GM19193 (cell line): ENCODE data around the gene SAMD14.

Source experiments
- POLR2A ChIP-seq: IDR thresholded peaks from 4 replicates; pipeline ENCODE4 v1.6.1; 2011; ENCODE audit not compliant: insufficient read depth, insufficient read length; ENCODE audit errors: extremely low read depth

The SAMD14 gene

DNA sequence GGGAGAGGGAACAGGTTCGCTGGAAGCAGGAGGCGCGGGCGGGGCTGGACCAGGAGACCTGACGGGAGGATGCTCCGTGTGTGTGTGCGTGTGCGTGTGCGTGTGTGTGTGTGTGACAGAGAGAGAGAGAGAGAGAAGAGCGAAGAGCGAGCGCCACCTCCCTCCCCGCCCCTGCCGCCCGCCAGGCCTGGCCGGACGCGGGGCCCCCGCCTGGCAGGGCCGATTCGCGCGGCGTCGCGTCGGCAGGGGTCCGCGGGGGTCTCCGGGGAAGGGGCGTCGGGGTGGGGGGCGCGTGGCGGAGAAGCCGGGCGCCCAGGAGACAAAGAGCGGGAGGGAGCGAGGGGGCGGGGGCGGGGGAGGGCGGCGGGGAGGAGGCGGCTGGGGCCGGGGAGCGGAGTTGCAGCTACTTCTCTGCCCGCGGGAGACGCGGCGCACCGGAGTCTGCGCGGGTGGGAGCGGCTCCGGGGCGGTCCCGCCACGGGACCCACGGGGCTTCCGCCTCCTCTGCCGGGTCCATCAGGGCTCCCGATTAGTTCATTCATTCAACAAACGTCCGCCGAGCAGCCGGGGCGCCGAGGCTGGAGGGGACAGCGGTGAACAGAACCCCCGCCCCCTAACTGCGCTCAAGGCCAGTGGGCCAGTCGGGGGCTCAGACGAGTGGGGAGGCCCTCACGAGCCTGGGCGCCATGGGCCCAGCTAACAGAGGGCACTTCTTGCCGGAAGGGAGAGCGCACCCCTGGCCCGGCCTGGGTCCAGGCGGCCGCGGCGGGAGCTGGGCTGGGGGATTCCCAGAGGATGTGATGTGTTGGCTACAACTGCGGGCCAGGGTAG is at the start of gene SAMD14:
TSS of gene SAMD14 (minus strand) at position 433 of the 831 bp plus-strand sequence. CDS start 5,201 bp downstream, outside the sequence.
- TF ChIP-seq POLR2A = no peak

DNA sequence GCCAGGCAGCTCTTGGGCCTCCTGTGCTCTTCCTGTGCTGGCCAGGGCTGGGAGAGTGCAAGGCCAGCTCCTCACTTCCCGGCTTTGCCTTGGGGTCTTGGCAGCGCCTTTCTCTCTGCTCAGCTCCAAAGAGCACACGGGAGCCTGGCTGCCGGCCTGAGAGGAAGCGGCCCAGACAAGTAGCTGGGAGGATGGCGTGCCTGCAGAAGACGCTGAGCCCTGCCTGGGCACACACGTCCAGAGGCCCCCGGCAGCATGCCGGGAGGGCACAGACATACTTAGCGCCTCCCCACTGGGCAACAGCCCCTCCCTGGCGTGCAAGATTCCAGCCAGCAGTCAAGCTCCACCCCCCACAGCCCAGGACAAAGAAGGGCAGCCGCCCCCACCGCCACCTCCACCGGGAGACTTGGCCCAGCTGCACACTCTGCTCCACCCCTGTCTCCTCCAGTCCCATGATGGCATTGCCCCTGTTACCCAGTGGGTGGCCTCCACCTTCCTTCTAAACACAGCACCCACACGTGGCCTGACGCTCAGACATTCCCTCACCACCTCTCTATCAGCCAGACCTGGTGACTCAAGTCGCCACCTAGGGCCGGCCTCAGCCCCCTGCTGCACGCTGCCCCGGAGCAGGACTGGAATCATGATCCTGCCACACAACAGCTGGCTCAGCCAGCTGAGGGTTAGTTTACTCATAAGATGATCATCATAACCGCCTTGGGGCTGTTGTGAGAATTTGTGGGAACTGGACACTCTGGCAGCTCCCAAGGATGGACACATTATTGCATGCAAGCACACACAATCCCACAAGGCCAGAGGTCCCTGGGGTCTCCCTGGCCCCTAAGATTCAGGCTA is 48.2 kb upstream of the SAMD14 start:
- no peak for TF ChIP-seq POLR2A

DNA sequence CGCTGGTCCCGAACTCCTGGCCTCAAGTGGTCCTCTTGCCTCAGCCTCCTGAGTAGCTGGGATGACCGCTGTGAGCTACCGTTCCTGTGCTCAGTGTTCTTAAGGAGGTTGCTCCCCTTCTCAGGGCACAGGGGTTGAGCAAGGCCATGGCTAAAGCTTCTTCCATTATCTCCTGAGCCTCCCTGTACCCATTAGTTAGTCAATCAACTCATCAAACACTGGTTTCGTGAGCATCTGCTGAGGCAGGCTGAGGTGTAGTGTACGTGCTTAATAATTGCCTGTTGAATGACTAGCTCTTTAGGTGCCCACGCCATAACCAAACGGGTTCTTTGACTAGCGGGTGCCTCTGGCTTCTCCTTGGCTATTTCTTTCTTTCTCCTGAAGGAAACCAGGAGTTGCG is 47.5 kb upstream of the SAMD14 start:
- TF ChIP-seq POLR2A = no peak

DNA sequence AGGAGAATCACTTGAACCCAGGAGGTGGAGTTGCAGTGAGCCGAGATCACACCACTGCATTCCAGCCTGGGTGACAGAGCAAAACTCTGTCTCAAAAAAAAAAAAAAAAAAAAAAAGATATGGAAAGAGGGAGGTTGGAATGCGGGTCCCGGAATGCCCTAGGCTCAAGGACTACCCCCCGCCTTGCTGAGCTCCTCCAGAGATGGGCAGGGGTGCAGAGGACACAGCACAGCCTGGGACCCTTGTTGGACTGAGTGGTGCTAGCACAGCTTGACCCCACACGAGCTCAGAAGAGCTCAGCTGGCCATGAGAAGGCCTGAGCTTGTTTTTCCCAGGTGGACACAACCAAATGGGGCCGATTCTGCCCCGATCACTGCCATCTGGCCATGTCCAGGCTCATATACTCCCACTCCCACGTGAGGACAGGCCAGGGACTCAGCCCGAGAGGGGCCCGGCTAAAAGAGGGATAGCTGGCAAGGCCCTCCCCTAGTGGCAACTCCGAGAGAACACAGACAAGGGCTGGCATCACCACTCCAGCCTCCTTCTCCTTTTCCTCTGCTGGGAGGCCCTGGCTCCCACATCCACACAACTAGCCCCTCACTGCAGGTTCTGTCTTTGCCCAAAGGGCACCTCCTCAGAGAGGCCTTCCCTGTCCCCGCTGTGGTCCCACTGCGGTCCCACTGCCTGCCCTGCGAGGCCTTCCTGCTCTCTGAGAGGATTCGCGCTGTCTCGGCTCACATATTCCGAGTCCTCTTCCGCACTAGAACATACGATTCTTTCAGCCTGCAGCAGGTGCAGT is 46.8 kb upstream of the SAMD14 start:
- TF ChIP-seq POLR2A = no peak

DNA sequence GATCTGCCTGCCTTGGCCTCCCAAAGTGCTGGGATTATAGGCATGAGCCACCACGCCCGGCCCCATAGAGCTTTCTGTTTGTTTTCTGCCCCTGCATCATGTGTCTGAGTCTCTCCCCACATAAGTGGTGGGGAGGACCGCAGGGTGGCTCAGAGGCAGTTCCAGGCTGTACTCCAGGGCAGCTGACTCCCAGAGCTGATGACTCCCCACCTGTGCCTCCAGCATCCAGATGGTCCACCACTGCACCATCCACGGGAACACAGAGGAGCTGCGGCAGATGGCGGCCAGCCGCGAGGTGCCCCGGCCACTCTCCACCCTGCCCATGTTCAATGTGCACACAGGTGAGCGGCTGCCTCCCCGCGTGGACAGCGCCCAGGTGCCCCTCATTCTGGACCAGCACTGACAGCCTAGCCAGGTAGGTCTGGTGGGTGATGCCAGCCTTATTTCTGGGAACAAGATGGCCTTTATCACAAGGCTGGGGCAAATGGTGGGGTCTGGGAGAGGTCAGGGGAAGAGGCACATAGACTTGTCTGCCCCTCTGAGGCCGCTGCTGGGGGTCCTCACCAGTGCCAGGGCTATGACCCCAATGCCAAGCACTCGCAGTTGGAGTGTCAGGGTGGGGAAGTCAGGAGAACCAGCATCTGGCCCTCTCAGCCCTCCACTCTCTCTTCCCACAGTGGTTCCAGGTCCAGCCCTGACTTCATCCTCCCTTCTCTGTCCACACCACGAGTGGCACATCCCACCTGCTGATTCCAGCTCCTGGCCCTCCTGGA is 45.3 kb upstream of the SAMD14 start:
- no peak for TF ChIP-seq POLR2A

DNA sequence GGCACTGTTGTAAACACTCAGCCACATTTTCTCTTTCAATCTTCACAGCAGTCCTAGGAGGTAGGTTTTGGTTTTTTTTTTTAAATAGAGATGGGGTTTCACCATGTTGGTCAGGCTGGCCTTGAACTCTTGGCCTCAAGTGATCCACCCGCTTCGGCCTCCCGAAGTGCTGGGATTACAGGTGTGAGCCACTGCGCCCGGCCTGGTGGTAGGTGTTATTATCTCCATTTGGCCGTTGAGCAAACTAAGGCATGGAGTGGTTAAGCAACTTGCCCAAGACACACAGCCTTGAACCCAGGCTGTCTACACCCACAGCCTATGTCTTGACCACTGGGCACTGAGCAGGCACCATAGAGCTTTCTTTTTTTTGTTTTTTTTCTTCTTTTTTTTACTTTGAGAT is 44.5 kb upstream of the SAMD14 start:
- no peak for TF ChIP-seq POLR2A

DNA sequence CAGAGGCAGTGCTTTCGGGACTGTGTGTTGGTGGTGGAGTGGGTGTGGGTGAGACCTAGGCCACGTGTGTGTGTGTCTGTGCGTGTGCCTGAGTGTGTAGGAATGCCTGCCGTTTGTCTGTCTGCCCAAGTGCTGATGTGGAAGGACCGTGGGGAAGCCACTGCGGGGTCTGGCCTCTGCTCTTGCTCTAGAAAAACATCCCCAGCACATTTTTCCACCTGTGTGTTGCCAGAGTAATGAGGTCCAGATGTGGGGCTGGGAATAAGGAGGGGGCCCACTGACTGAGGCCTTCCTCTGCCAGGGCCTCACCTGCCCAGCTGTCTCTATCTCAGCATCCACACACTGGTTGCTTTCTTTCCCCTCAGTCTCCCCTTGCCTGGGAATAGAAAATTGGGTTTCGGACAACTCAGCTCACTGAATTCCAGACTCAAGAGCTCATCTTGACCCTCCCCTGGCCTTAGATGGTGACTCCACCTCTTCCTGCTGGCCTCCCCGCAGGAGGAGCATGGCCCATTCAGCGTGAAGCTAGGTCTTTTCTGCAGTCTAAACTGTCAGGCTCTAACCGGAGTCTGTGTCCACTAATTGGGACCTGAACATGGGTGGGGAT is 43.5 kb upstream of the SAMD14 start:
- TF ChIP-seq POLR2A = no peak

DNA sequence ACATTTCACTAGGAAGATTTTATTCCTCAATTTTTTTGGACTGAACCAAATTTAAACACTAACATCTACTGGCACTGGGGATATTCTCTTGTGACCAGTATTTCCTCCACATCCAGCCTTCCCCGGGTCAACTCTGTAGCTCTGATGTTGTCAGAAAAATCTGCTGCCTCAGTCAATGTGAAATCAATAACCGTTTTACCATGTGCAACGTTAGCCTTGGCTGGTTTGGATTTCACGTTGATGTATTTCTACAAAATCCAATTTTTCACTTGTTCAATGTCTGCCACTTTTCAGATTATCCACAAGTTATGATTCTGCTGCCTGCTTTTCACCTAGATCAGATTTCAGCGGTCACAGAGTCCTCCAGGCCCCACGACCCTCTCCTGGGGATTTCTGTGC is 43.0 kb upstream of the SAMD14 start:
- no peak for TF ChIP-seq POLR2A

DNA sequence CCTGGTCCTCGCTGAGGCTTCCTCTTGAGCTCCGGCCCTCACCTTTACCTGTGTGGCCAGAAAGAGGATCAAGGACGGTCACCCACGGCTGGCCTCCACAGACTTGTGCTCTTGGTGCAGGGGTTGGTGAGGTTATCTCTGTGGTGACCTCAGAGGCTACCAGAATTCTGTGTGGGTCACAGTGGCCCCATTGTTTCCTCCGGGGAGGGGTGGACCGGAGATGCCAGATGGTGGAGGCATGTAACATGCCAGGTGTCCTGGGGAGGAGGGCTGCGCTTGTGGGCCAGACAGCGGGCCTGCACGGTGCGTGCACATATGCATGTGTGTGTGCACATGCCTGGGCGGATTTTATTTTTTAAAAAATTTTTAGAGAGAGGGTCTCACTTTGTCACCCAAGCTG is 42.2 kb upstream of the SAMD14 start:
- no peak for TF ChIP-seq POLR2A

DNA sequence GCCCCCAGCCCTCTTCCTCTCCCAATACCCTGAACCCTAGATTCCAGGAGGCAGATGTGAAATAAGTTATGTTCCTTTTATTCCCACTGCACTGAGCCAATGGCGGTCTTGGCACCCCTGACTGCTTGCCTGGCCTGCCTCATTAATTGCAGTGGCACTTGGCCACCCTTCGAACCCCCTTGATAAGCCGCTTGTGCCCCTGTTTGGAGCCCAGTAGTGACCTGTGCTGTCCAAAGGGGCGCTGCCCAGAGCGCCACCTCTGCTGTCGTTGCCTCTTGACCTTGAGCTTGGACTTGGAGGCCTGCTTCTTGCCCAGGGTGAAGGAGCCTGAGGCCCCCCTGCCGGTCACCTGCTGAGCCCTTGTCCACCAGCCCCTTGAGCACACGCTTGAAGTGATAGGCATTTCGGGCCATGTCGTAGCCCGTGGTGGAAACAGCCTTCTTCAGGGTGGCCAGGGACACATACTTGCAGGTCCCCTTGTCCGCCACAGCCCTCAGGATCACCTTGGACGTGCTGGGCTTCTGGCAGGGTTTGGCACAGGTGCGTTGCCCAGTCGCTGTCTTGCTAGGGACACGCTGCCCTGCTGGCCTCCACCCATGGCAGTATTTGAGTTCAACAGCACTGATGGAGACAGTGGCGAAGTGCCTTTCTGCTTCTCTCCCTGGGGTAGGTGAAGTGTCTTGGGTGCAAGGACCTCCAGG is 41.6 kb upstream of the SAMD14 start:
- no peak for TF ChIP-seq POLR2A

DNA sequence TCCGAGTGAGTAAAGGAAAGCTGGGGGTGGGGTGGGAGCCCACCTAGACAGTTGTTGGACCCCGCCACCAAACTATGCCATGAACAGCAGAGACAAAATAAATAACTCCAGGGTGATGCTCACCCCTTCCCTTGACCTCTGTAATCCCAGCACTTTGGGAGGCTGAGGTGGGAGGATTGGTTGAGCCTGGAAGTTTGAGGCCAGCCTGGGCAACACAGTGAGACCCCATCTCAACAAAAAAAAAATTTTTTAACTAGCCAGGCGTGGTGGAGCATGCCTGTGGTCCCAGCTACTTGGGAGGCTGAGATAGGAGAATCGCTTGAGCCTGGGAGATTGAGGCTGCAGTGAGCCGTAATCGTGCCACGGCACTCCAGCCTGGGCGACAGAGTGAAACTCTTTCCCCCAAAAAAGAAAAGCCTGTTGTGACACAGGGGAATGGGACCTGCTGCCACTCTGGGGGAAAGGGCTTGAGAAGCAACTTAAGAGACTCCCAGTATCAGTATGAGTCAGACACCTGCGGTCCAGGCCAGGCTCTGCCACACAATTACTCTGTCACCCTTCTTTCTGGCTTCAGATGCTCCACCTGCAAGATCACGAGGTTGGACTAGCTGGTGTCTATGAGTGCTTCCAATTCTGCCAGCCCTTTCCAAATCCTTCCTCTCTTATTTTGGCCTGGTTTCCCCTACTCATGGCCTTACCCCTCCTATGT is 40.9 kb upstream of the SAMD14 start:
- TF ChIP-seq POLR2A = no peak

DNA sequence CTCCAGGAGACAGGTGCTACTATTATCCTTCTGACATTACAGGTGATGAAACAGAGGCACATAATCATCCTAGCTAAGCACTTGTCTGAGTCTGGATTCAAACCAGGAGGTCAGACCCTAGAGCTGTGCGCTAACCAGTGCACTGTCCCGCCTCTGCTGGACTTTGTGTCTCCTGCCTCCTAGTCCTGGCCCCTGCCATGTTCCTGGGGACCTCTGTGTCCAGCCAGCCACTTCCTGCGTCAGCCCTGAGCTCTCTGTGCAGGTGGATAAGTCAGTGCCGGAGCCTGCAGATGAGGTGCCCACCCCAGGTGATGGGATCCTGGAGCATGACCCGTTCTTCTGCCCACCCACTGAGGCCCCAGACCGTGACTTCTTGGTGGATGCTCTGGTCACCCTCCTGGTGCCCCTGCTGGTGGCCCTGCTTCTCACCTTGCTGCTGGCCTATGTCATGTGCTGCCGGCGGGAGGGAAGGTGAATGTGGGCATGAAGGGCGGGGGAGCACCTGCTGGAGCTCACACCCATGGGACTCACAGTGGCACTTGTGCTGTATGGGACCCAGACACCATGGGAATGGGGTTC is 40.0 kb upstream of the SAMD14 start:
- no peak for TF ChIP-seq POLR2A
